ENCODE measurements around the gene STAT5A.

Gene STAT5A

DNA sequence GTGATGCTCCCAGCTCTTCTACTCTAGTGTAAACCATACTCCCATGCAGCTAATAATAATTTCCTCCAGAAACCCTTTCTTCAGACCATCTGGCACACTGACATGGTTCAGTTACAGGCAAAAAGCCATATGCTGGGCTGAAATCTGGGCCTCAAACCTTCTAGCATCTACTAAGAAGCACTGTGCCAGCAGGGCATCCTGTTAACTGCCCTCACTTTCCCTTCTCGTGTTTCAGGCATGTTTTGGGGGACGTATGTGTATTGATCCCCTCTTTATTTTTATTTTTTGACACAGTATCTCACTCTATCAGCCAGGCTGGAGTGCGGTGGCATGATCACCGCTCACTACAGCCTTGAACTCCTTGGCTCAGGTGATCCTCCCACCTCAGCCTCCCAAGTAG, 33.3 kb downstream of the STAT5A start:
- Histone ChIP-seq H3K9ac (ENCODE audit: low read depth, low read length) (no peak overlapping the region), H3K27ac (ENCODE audit: low read length) (no peak overlapping the region), H3K4me1 (ENCODE audit: insufficient read depth, low read length) (peaks cover 15% of the 10 kb centered on the region), H4K20me1 (ENCODE audit: insufficient read depth, low read length) (no peaks in the 10 kb centered on the region), H3K4me2 (ENCODE audit: insufficient read depth, low read length) (no peak overlapping the region), H3K27me3 (ENCODE audit: insufficient read depth, low read length, poor library complexity) (no peaks in the 10 kb centered on the region), H3K79me2 (ENCODE audit: insufficient read depth, low read length) (no peaks in the 10 kb centered on the region), H3K4me3 (ENCODE audit: low read depth in 1 of 2, low read length in 2 of 2) (no peak overlapping the region), H3K36me3 (ENCODE audit: insufficient read depth, low read length) (peaks cover 21% of the 10 kb centered on the region), H2AFZ (ENCODE audit: low read depth, low read length) (no peak overlapping the region), H3K9me3 (ENCODE audit: insufficient read depth, low read length, severe bottlenecking) (no peaks in the 10 kb centered on the region)
- no peak for DNase-seq
- no peak for ATAC-seq (ENCODE audit: insufficient read depth, low read depth)
- TF ChIP-seq CTCF (IDR thresholded peaks at IDR 0.05; ENCODE audit: borderline replicate concordance, extremely low read depth, low read length, poor library complexity, severe bottlenecking), result no peak
- TF ChIP-seq EZH2 (IDR thresholded peaks at IDR 0.05; ENCODE audit: borderline replicate concordance, low read depth, low read length, severe bottlenecking), result no peak

- Histone ChIP-seq H2AFZ (ENCODE audit: low read depth, low read length) (no peak overlapping the region), H3K27me3 (ENCODE audit: insufficient read depth, low read length, poor library complexity) (no peaks in the 10 kb centered on the region), H3K79me2 (ENCODE audit: insufficient read depth, low read length) (no peaks in the 10 kb centered on the region), H3K36me3 (ENCODE audit: insufficient read depth, low read length) (peaks cover 13% of the 10 kb centered on the region), H3K4me3 (ENCODE audit: low read depth in 1 of 2, low read length in 2 of 2) (no peak overlapping the region), H3K9me3 (ENCODE audit: insufficient read depth, low read length, severe bottlenecking) (no peaks in the 10 kb centered on the region), H4K20me1 (ENCODE audit: insufficient read depth, low read length) (no peaks in the 10 kb centered on the region), H3K4me1 (ENCODE audit: insufficient read depth, low read length) (peaks cover 15% of the 10 kb centered on the region), H3K4me2 (ENCODE audit: insufficient read depth, low read length) (no peak overlapping the region), H3K9ac (ENCODE audit: low read depth, low read length) (no peak overlapping the region), H3K27ac (ENCODE audit: low read length) (no peak overlapping the region)
- ATAC-seq (ENCODE audit: insufficient read depth, low read depth) (peak; percentile 94), DNase-seq (peak; percentile 93)
- TF ChIP-seq EZH2 (IDR thresholded peaks at IDR 0.05; ENCODE audit: borderline replicate concordance, low read depth, low read length, severe bottlenecking), result no peak
- peak; percentile 100 for TF ChIP-seq CTCF (IDR thresholded peaks at IDR 0.05; ENCODE audit: borderline replicate concordance, extremely low read depth, low read length, poor library complexity, severe bottlenecking)
Observed at GRCh38 chr17:42322382-42323267, 34.3 kb downstream of the STAT5A start.

DNA sequence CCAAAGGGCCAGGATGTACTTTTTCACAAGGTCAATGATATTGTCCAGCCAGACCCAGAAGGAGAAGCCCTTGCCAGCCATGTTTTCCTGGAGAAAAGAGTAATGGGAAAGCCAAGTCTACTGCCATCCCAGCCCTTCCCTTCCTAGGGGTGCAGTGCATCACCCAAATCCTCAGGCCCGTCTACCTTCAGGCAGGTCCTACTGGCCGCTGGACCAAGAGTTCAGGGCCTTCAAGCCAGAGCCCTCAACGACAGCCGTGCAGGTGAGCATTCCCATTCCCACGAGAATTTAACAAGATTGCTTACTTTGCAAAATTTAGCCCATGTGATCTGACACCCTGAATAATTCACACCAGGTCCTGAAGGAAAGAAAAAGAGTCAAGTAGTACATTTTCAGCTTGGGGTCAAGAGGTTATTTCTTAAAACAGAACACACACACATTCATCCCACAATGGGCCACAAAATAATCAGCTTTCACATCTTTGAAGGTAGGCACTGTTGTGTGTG, 35.0 kb downstream of the STAT5A start:
- peaks cover 13% of the 10 kb centered on the region for H3K36me3 ChIP-seq (ENCODE audit: insufficient read depth, low read length)
- DNase-seq, result no peak
- no peak for ATAC-seq (ENCODE audit: insufficient read depth, low read depth)

More for the DNA sequence above, 35.0 kb downstream of the STAT5A start:
- H2AFZ ChIP-seq (ENCODE audit: low read depth, low read length), result no peak overlapping the region
- H3K4me2 ChIP-seq (ENCODE audit: insufficient read depth, low read length), result no peak overlapping the region
- H3K27me3 ChIP-seq (ENCODE audit: insufficient read depth, low read length, poor library complexity), result no peaks in the 10 kb centered on the region
- no peak overlapping the region for H3K9ac ChIP-seq (ENCODE audit: low read depth, low read length)
- TF ChIP-seq CTCF (IDR thresholded peaks at IDR 0.05; ENCODE audit: borderline replicate concordance, extremely low read depth, low read length, poor library complexity, severe bottlenecking) (no peak), EZH2 (IDR thresholded peaks at IDR 0.05; ENCODE audit: borderline replicate concordance, low read depth, low read length, severe bottlenecking) (no peak)
- H3K4me1 ChIP-seq (ENCODE audit: insufficient read depth, low read length), result peaks cover 15% of the 10 kb centered on the region
- H3K79me2 ChIP-seq (ENCODE audit: insufficient read depth, low read length), result no peaks in the 10 kb centered on the region
- no peaks in the 10 kb centered on the region for H3K9me3 ChIP-seq (ENCODE audit: insufficient read depth, low read length, severe bottlenecking)
- no peak overlapping the region for H3K4me3 ChIP-seq (ENCODE audit: low read depth in 1 of 2, low read length in 2 of 2)
- no peak overlapping the region for H3K27ac ChIP-seq (ENCODE audit: low read length)
- no peaks in the 10 kb centered on the region for H4K20me1 ChIP-seq (ENCODE audit: insufficient read depth, low read length)

Measured in DND-41 (cell line).